Astrocyte of the cerebellum (primary cell): Measurements from ENCODE around the gene ANKFN1.

Source experiments
- DNase-seq: peaks from one replicate; pipeline ENCODE4 v3.0.0-alpha.2; 2011; ENCODE audit warnings: low read depth
- H3K4me3 ChIP-seq: 2 replicates; pipeline ENCODE4 v1.5.1; 2011; ENCODE audit warnings: mild to moderate bottlenecking, low read depth, low read length, moderate library complexity
- in situ Hi-C: cut with HindIII; loops from 2 replicates; pipeline ENCODE4 v1.10.0; 2017; ENCODE audit warnings: low sequenced_read_pairs
- TF ChIP-seq, protein P1 (sequence below): IDR thresholded peaks from 2 replicates; pipeline ENCODE4 v1.5.1; 2012; ENCODE audit warnings: low read length, low read depth, moderate library complexity, mild to moderate bottlenecking; ENCODE audit errors: missing control alignments

ANKFN1 gene

DNA sequence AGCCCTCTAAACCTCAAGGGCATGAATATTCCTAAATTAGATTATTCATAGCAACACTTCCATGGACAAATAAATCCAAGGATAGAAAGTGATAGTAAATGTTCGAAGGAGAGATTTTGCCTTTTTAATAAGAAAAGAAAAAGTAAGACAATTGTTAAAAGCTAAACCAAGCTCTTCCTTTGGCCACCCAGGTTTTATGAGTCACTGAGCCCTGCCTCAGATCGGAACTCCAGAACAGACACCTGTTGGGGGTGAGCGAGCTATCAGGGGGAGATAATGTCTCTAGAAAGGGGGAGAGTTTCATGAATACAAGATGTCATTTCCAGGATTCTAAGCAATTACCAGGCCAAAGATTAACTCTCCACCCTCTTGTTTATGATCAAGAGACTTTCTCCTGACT is 171.4 kb downstream of the ANKFN1 start:
- no peak for DNase-seq
- H3K4me3 ChIP-seq = no peak overlapping the region
- in situ Hi-C loops = no loop called here
- TF ChIP-seq, protein P1, sequence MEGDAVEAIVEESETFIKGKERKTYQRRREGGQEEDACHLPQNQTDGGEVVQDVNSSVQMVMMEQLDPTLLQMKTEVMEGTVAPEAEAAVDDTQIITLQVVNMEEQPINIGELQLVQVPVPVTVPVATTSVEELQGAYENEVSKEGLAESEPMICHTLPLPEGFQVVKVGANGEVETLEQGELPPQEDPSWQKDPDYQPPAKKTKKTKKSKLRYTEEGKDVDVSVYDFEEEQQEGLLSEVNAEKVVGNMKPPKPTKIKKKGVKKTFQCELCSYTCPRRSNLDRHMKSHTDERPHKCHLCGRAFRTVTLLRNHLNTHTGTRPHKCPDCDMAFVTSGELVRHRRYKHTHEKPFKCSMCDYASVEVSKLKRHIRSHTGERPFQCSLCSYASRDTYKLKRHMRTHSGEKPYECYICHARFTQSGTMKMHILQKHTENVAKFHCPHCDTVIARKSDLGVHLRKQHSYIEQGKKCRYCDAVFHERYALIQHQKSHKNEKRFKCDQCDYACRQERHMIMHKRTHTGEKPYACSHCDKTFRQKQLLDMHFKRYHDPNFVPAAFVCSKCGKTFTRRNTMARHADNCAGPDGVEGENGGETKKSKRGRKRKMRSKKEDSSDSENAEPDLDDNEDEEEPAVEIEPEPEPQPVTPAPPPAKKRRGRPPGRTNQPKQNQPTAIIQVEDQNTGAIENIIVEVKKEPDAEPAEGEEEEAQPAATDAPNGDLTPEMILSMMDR = no peak

DNA sequence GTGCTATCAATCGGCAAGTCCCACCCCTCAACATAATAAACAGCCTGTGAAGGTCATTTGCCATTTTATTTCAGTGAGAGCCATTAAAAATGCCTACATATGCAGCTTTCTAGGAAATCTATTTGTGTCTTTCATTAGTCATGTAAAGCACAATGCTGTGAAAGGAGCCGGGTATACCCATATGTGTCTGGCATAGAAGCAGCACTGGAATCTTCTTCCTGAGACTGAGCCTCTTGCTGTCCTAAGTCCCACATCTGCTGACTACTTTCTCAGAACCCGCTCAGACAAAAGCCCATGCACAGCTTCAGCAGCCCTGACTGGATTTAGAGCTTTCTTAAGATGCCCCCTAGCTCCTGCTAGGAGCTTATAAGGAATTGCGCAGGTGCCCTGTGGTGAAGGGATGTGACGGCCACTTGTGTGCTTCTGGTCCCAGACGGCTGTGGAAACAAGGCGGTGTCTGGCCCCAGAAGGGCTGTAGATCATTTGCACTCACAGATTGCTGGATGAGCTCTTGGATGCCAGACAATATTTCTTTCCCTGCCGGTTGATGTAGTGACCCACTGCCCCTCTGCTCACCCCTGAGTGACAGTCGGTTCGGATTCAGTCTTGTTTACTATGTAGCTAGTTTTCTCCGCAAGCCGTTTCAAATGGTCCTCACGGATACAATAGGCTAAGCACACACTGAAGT is 172.2 kb downstream of the ANKFN1 start:
- TF ChIP-seq, protein P1 = no peak
- DNase-seq = no peak
- no peak overlapping the region for H3K4me3 ChIP-seq
- in situ Hi-C loops = no loop called here

- in situ Hi-C loops = no loop called here
- TF ChIP-seq, protein P1 = no peak
- no peak for DNase-seq
- H3K4me3 ChIP-seq = no peak overlapping the region
These were observed 172.7 kb downstream of the ANKFN1 start for GRCh38 chr17:56326001-56326359.

DNA sequence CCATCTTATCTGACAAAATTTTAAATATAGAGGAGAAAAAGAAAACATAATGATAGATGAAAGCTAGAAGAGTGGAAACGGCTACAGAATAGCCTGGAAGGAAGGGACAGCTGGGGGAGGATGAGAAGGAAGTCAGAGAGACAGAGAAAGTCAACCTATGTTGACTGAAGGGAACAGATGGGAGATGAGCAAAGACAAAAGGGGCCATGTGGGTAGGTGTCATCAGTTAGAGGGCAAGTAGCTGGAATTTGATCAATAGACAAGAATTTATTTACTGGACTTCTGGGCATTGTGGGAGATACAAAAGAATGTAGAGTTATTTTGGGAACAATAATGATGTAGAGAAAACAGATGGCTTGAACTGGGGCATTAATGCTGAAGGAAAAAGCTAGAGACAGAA is 194.4 kb downstream of the ANKFN1 start:
- in situ Hi-C loops = no loop called here
- TF ChIP-seq, protein P1 = no peak
- H3K4me3 ChIP-seq = no peak overlapping the region
- DNase-seq = no peak

GRCh38 chr17:56350592-56350991 is 197.3 kb downstream of the ANKFN1 start:
- no peak overlapping the region for H3K4me3 ChIP-seq
- TF ChIP-seq, protein P1 = no peak
- in situ Hi-C loops = no loop called here
- no peak for DNase-seq

- H3K4me3 ChIP-seq = no peak overlapping the region
- TF ChIP-seq, protein P1 = no peak
- in situ Hi-C loops = no loop called here
- no peak for DNase-seq
These were observed 198.4 kb downstream of the ANKFN1 start for GRCh38 chr17:56351675-56352074.

DNA sequence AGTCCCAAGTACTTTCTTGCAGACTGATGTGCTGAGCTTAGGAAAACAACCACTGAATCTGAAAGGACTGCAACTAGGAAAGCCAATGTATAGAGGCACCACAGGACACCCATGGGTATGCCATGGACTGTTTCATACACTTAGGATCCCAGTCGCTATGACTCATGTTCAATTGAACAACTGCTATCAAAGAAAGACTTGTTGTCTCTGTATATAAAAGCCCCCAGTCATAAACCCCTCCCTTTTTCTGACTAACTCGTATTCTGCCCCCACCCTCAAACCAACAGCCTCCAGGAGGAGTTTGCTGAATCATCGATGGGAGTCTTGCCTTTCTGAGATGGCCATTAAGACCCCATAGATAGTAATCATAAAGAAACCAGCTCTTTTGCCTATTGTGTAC is 205.4 kb downstream of the ANKFN1 start:
- DNase-seq = no peak
- no peak overlapping the region for H3K4me3 ChIP-seq
- in situ Hi-C loops = no loop called here
- TF ChIP-seq, protein P1 = no peak
